Hepatic stellate cell (primary cell): ENCODE data around the gene MED31.
"Not testable (repeated sequence)": the region's sequence is repeated elsewhere in the genome, so short reads cannot be mapped to it uniquely, and the experiment has no call there.

Experiments
- DNase-seq: peaks from one replicate; pipeline ENCODE4 v3.0.0; 2011; ENCODE audit warnings: low spot score

The MED31 gene

DNA sequence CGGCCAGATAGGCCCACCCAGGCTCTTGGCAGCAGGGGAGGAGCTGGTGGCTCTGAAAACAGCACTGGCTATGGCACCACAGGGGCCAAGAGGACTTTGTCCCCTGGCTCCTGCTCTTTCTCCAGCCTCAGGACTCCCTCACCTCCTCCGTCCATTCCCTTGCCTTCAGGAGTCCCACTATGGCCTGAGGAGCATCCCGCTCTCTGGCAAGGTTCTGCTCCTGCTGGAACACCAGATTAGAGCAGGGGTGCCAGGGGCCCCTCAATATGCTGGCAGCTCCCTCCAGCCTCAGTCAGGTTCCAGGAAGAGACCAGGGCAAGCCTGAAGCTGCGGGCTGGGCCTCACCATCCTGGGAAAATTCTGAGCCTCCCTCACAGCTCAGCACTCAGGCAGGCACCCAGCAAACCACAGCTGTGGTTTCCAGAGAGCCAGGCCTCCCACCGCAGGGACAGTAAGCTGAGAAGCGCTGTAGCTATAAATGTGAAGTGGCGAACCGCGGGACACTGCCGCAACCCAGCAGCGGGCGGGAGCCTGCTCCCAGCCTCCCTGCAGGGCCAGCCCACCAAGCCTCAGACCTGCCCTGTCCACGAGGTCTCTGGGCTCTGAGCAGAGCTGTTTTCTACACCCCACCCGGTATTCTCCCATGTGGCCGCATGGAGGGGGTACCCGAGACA lies 25.9 kb upstream of the MED31 start:
- peak; percentile 54 for DNase-seq

DNA sequence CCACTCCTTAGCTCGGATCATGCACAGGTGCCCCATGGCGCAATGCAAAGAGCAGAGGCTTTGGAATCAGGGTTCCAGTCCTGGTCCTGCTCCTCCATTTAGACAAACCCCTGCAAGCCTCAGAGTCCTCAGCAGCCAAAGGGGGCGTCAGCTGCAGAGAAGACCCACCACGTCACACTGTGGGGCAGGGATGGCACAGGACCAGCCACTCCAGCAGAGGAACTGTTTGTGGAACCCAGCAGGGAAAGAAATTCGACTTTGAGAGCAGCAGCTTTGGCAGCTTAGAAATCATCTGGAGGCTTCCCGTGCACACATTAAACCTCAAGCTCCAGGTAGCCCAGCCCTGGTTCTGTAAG lies 25.4 kb upstream of the MED31 start:
- DNase-seq: no peak

DNA sequence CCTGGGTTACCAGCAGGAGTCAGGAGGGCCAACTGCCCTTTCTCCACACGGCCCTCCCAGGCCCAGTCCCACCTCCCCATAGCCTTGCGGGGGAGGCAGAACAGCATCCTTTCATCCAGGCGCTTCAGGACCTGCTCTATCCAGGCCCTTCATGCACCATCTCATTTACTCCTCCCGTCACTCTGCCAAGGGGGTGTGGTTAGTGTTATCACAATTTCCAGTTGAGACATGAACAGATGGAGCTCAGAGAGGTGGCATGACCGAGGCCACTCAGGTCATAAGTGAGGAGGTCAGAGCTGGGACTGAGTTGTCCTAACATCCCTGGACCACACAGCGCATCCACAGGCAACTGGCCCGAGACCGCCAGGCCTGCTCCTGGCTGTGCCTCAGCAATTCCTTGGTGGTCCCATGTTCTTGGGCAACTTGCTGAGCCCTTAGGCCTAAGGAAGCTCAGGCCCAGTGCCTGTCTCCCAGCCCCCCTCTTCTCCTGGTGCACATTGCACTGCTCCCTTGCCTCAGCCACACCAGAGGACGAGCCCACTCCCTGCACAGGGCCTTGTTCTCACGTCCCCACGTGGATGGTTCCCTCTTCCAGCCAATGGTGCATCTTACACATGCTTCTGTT lies 23.9 kb upstream of the MED31 start:
- no peak for DNase-seq

DNA sequence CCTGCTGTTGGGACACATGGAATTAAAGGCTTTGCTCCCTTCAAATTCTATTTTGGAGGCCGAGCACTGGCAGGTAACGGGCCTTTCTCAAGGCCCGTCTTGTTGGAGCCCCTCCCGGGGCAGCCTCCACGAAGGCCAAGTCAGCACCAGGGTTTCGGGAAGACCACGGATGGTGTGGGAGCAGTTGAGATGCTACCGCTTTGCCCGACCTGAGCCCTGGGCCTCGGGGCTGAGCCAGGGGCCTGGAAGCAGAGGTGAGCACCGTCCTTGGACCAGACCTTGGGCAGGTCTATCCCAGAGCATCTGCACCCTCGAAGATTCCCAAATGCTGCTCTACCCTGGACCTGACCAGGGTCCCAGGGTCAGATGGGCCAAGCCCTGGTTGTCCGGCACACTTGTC lies 23.2 kb upstream of the MED31 start:
- DNase-seq: no peak

DNA sequence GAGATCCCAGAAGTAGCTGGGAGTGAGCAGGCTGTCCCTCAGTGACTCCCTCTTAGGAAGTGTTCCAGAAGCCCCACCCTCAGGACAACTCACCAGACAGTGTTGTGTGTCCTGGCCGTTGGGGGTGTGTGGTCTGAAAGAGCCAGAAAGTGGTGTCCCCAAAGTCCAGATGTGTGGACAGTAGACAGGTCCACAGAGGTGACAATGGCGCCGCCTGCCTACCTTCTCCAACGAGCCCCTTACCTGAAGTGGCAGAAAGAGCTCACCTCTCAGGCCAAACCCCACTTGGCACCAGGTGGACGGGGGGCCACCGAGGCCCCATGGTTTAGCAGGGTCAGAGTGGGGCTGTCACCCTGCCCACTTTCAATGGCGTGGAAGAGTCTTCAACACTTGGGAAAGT lies 20.0 kb upstream of the MED31 start:
- no peak for DNase-seq

DNA sequence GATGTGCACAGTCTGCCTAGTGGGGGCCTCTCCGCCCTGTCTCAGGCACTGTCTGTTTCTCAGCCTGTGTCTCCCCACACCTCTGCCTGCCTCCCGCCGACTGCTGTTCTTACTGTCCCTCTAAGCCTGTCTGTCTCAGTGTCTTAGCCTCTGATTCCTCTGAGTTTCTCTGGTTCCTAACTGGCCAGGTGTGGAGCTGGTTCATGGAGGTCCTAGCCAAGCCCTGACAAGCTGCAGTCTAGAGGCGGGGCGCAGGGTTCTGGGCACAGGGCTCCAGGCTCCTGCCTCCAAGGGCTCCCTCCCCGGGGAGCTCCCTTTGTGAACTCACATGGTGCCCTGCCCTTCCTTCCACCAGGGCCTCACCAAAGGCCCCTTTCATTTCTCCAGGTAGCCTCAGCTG lies 19.6 kb upstream of the MED31 start:
- DNase-seq: no peak

DNA sequence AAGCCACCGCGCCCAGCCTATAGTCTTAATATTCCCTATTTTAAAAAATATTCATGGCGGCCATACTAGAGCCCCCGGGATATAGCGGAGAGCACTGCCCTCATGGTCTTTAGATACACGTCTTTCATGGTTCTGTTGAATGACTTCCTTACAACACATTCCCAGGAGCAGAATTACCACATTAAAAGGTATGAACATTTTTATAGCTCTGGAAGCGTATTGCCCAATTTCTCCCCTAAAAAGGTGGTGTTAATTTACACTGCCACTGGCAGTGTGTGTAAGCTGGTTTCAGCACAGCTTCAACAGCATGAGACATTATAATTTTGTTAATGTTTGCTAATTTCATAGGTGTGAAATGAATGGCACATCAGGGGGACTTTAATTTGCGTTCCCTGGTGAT lies 19.2 kb upstream of the MED31 start:
- DNase-seq: no peak

DNA sequence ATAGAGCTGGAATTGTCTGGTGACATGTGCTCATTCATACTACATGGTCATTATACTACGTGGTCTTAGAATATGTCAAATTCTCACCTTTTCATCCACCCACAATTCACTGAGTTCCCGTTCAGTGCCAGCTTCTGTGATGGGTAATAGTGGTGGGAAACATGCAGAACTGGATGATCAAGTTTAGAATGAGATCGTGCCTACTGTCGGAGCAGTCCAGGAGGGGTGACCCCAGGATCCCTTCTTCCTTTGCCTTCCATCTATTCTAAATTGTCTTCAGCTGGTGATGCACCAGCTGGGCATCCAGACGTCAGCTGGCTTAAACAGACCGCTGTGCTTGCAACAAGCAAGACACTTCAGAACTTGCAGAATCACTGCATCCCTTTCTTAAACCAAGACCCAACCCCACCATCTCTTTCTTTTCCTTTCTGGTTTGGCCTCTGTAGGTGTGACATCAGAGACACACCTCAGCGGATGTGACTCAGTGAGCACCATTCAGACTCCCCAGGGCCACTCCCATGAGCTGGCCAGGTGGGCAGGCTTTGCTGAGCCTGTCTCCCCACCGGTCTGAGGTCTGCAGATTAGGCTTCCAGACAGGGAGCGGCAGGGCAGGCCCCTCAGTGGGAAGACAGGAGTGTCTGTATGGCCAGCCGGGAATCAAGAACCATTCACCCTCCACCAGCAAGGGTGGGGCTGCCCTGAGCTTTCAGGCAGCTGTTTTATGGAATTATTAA lies 18.2 kb upstream of the MED31 start:
- no peak for DNase-seq

DNA sequence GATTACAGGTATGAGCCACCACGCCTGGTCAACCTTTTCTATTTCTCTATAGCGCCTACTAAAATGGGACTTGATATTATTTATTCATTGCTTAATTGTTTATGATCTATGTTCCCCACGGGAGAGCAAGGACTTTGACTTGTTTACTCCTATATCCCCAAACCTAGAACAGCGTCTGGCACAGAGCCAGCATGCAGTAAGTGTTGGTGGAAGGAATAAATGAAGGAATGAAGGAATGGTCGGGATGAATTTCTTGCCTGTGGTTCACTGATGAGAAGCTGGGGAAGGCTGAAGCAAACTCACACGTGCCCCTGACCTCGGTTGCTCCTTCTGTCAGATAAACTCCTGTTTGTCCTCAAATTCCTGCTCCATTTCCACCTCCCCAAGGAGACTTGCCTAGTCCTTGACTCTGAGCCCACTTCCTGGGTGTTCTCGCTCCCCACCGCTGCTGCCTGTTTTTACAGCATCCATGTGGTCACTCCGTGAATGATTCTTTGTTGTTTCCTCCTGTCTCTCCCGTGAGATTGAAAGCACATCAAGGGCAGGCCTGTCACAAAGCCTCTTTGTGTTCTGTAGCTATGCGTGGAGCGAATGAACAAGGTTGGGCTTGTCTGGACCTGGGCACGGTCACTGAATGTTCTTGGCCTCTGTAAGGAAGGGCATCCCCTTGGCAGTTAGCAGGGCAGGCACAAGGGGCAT lies 17.5 kb upstream of the MED31 start:
- no peak for DNase-seq

DNA sequence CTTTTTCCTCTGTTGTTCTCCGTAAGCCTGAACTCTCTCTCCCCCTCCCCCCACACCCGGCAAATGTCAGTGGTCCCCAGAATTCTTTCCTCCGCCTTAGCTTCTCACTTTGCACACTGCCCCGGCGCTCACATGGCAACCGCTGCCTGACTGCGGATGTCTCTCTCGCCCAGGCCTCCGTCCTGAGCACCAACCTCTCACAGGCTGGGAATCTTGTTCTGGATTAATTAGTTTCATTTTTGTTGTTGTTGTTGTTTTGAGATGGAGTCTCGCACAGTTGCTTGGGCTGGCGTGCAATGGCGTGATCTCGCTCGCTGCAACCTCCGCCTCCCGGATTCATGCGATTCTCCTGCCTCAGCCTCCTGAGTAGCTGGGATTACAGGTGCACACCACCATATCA lies 16.8 kb upstream of the MED31 start:
- DNase-seq: no peak

DNA sequence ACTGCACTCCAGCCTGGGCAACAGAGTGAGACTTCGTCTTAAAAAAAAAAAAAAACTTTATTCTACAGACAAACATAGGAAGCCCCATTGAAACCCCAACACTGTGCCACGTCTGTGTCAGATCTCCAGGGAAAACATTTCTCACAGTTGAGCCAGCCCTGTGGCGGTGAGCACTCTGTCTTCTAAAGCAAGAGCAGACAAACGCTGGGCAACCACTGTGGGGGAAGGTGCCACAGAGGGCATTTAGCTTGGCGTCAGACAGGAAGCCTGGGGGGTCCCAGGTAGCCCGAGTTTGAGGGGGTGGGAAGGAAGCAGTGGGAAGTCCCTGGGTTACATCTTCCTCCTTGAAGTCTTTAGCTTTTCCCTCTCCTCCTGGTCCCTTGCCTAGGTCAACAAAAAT lies 16.1 kb upstream of the MED31 start:
- DNase-seq: no peak

DNA sequence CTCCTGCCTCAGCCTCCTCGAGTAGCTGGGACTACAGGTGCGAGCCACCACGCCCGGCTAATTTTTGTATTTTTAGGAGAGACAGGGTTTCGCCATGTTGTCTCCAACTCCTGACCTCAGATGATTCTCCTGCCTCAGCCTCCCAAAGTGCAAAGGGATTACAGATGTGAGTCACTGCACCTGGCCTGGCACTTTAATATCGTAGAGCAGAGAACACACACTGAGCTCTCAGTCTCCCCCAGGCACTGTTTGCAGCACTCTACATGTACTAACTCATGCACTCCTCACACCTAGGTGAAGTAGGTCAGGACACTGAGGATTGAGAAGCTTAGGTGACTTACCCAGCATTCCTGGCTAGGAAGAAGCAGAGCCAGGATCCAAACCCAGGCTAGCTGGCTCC lies 15.2 kb upstream of the MED31 start:
- no peak for DNase-seq

DNA sequence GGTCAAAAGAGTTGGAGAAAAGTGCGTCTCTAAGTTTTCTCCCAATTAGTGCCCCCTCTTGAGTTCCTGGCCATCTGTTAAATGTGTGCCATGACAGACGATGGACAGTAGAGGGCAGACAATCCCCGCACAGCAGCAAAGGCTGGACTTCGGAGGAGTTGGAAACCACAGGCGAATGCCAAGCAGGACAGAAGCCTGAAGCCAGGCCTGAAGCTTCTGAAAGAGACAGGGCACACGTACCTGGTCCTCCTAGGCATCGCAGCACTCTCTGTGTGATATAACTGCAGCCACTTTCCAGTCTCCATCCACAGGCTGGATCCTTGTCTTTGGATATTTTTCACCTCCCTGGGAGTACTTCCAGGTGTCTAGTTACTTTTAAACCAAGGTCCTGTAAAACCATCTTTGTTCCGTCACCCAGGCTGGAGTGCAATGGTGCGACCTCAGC lies 14.7 kb upstream of the MED31 start:
- DNase-seq: peak; percentile 85

DNA sequence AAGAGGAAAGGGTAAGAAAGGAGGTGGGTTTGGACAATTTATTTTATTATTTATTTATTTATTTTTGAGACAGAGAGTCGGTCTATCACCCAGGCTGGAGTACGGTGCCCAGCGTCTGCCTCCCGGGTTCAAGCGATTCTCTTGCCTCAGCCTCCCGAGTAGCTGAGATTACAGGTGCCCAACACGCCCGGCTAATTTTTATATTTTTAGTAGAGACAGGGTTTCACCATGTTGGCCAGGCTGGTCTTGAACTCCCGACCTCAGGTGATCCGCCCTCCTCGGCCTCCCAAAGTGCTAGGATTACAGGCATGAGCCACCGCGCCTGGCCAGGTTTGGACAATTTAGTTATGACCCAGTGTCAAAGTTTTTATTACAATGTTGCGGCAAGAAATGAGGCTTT lies 11.8 kb upstream of the MED31 start:
- DNase-seq: not testable (repeated sequence)

DNA sequence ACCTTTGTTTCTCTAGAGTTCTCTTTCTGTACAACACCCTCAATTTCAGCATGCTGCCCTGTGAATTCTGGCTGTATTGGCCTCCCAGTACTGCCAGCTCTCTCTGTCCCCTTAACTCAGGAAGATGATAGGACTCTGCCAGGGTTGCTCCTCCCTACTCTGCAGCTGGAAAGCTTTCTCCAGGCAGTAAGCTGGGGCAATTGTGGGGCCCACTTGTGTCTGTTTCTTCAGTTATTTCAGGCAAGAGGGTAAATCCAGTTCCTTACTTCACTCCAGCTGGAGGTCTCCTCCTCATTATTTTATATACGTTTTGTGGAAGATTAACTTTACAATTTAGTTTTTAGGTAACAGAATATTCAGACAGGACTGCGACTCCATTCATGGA lies 10.1 kb upstream of the MED31 start:
- DNase-seq: no peak

DNA sequence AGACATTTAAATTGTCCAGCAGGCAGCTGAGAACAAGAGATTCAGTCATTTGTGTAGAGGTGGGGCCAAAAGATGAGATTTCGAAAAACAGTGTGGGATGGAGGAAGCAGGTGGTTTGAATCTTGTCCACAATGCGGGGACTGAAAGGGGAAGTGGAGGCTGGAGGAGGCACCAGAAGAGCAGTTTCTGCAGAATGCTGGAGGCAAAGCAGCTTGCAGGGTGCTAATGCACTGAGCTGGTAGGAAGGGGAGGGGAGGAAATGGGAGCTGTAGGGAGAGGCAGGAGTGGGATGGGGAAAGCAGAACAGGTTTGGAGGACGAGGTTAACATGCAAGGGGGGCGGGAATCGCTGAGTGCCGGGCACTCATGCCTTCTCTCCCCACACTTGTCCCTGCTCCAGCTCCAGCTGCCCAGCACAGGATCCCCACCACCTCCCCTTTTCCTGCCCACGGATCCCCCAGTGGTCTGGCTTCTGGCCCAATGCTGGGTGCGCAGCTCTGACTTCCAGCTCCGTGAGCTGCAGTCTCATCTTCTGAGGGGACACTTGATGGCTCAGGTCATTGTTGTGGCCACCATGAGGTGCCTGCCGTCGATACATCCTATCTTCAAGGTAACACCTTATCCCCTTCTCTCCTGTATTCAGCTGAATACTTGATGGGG lies 9.5 kb upstream of the MED31 start:
- no peak for DNase-seq

DNA sequence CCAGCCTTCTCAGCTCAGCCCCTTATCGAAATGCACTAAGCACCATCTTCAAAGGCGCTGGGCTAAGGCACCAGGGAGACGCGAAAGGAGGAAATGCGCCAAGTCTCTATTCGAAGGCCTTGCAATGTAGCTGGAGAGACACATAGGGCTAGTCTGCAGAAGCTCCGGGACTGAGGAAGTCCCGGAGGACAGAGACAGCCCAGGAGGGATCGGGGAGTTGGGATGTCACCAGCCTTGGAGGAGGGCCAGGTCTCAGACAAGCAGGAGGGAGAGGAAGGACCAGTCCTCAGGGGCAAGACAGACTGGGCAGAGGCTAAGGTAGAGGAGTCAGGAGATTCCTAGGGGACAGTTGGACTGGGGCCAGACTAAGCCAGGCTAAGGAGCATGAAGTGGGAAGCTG lies 8.7 kb upstream of the MED31 start:
- no peak for DNase-seq

DNA sequence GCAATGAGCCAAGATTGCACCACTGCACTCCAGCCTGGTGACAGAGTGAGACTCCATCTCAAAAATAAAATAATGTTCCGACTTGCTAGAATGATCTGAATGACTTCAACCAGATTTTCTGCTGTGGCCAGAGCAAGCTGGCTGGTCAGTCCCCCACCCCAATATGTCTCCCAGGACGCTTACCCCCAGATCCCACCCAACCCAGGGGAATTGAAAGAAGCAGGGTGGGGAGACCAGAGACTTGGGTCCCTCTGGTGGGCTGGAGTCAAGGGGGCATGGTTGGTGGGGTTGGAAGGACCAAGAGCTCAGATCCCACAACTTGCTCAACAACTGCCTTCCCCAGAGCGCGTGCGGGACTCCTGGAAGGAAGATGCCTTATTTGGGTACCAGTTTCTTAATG lies 7.0 kb upstream of the MED31 start:
- not testable (repeated sequence) for DNase-seq

DNA sequence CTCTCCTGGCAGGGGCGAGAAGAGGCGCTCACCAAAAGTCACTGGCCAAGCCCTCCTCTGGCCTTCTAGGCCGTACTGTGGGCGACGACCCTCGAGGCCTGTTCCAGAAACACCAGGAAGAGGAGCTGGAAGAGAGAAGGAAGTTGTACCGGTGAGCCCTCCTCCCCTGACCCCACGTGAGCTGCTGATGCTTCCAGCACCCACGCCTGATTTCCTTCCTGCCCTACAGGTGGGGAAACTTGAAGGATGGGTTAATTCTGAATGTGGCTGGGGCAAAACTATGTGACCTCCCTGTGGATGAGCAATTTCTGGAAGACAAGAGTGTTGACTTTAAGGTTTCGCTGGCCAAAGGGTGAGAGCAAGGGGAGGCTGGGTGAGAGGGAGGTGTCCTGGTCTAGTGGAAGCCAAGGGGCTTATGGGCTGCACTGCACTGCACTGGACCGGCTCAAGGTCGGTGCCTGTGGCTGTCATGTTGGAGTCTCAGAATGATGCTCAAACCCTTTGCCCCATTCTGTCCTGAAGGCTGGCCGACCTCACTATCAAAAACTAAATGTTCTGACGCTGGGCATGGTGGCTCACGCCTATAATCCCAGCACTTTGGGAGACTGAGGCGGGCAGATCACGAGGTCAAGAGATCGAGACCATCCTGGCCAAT lies 6.4 kb upstream of the MED31 start:
- no peak for DNase-seq

DNA sequence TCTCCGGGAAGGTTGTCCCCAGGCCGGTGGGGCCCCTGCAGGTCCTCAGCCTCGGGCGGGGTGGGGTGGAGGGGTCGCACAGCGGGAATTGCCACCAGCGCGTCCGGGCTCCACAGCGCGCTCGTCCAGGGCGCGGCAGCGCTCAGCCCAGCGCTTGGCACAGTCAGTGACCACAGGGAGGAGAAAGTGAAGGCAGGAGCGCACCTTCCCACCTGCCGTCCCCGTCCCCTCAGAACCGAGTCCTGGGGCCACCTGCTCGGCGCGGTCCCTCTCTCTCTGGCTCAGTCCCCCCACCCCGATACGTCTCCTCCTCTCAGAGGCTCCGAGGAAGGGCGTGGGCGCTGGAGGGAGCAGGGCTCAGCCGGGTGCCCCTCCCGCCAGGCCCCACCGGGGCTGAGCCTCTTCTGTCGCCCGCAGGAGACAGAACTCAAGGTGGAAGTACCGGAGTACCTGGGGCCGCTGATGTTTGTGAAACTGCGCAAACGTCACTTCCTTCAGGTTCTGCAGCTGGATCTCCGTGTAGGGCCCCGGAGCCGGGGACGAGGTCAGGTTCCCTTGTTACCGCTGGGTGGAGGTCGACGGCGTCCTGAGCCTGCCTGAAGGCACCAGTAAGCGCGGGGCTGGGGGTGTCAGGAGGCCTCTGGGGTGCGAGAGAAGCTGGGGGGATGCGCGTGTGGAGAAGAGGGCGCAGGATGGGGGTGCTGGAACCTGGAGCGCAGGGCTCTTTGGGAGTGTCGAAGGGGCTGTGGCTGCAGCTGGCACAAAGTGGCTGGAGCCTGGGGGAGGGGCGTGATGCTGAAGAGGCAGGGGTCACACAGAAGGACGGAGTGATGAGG lies 5.6 kb upstream of the MED31 start:
- not testable (repeated sequence) for DNase-seq
